Kidney epithelial cell (primary cell): ENCODE results near the gene FCN2. TPM values are rescaled to one million over a fixed set of nuclear protein-coding genes. Genes with fewer than 3 reads are reported as not detected.

ENCODE experiments used
- DNase-seq: peaks from one replicate; pipeline ENCODE4 v3.0.0-alpha.2; 2010; ENCODE audit warnings: low read depth
- H3K27me3 ChIP-seq: 2 replicates; pipeline ENCODE4 v1.6.0; 2011; ENCODE audit warnings: low read length; ENCODE audit not compliant: control insufficient read depth, insufficient read depth
- H3K36me3 ChIP-seq: 2 replicates; pipeline ENCODE4 v1.5.1; 2011; ENCODE audit warnings: low read length; ENCODE audit not compliant: control insufficient read depth, insufficient read depth
- H3K4me3 ChIP-seq: 2 replicates; pipeline ENCODE4 v1.5.1; 2011; ENCODE audit warnings: low read depth, mild to moderate bottlenecking, control low read depth, low read length
- total RNA-seq: library from RNA; depleted of rRNA; stranded (reverse); fragments of >200 nt; gene quantifications from 2 replicates; pipeline ENCODE4 v1.2.3, GENCODE V29; 2015
- TF ChIP-seq, protein P1 (sequence below): IDR thresholded peaks from 2 replicates; pipeline ENCODE4 v1.5.1; 2011; ENCODE audit warnings: mild to moderate bottlenecking, moderate library complexity, low read length, control low read depth, inconsistent platforms; ENCODE audit not compliant: insufficient read depth, poor library complexity, severe bottlenecking

The FCN2 gene
- total RNA-seq, 1 donor from 2014 or later, result not detected

DNA sequence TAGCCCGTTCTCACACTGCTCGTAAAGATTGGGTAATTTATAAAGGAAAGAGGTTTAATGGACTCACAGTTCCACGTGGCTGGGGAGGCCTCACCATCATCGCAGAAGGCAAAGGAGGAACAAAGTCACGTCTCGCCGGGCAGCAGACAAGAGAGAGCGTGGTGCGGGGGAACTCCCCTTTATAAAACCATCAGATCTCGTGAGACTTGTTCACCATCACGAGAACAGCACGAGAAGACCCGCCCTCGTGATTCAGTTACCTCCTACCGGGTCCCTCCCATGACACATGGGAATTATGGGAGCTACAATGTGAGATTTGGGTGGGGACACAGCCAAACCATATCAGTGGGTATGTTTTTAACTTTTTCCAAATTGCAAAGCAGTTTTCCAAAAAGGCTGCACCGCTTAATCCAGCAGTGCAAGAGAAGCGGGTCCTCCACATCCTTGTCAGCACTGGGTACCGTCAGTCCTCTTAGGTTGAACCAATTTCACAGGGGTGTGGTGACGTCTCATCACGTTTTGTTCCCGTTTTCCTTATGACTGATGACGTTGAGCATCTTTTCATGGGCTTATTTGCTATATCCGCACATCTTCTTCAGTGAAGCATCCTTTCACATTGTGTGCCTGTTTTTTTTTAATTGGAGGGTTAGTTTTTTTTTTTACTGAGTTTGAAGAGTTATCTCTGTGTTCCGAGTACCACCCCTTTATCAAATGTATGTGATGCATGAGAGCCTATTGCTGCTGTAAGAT, 8.0 kb upstream of the FCN2 start:
- TF ChIP-seq, protein P1, sequence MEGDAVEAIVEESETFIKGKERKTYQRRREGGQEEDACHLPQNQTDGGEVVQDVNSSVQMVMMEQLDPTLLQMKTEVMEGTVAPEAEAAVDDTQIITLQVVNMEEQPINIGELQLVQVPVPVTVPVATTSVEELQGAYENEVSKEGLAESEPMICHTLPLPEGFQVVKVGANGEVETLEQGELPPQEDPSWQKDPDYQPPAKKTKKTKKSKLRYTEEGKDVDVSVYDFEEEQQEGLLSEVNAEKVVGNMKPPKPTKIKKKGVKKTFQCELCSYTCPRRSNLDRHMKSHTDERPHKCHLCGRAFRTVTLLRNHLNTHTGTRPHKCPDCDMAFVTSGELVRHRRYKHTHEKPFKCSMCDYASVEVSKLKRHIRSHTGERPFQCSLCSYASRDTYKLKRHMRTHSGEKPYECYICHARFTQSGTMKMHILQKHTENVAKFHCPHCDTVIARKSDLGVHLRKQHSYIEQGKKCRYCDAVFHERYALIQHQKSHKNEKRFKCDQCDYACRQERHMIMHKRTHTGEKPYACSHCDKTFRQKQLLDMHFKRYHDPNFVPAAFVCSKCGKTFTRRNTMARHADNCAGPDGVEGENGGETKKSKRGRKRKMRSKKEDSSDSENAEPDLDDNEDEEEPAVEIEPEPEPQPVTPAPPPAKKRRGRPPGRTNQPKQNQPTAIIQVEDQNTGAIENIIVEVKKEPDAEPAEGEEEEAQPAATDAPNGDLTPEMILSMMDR, result no peak

GRCh38 chr9:134875371-134875770, 5.2 kb upstream of the FCN2 start:
- Histone ChIP-seq H3K27me3 (no peaks in the 10 kb centered on the region), H3K4me3 (no peak overlapping the region), H3K36me3 (no peaks in the 10 kb centered on the region)
- TF ChIP-seq, protein P1, result no peak
- DNase-seq, result no peak

More for the DNA sequence above, 8.0 kb upstream of the FCN2 start:
- H3K27me3 ChIP-seq, result no peaks in the 10 kb centered on the region
- H3K4me3 ChIP-seq, result no peak overlapping the region
- DNase-seq, result no peak
- no peaks in the 10 kb centered on the region for H3K36me3 ChIP-seq

DNA sequence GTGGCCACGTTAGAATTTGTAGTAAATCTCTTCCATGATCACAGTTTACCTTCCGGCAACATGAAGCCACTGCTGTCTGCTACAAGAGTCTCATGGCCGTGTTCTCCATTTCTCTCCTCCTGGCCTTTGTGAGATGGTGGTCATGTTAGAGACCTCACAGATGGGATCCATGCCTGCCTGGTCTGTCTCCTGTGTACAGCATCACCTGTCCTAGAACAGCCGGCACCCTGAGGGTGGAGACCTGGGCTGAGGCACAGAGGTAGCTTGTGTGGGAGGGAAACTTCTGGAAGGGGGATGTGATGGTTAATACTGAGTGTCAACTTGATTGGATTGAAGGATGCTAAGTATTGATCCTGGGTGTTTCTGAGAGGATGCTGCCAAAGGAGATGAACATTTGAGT, 3.1 kb upstream of the FCN2 start:
- no peak for DNase-seq
- Histone ChIP-seq H3K4me3 (no peak overlapping the region), H3K36me3 (no peaks in the 10 kb centered on the region), H3K27me3 (no peaks in the 10 kb centered on the region)
- TF ChIP-seq, protein P1, result no peak

DNA sequence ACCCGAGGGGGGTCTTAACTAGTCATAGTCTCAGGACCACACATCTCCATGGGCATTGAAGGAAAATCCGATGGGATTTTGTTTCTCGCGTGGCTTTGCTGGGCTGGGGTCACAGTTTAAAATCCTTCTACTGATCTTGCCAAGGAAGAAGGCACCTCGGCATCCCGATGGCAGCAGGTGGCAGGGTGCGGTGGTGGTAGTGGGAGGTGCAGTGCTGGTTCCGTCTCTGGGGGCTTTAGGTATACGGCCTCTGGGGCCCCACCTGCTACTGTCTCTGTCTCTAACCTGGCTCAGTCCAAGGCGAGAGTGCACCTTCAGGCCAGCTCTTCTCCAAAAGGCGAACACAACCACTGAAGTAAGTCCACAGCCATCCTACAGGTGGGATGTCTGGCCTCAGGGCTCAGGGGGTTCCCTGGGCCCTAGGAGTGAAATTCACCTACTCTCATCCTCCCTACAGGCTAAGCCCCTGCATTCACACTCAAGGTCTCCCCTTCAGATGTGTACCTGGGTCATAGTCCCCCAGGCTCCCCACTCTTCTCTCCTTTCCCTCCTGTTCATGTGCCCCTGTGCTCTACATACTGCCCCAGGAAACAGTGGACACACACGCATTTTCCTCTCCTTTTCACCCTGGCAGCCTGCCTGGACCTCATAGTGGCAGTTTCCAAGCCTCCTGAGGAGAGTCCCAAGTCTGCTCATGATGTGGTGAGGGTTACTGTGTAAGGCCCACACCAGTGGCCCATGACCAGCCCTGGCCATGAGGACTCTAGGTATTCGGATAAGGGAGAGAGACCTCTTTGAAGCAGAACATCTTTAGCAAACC, 736 bp upstream of the FCN2 start:
- no peaks in the 10 kb centered on the region for H3K27me3 ChIP-seq
- DNase-seq, result no peak
- H3K4me3 ChIP-seq, result no peak overlapping the region
- TF ChIP-seq, protein P1, result no peak
- no peaks in the 10 kb centered on the region for H3K36me3 ChIP-seq

GRCh38 chr9:134881313-134881670, 682 bp downstream of the FCN2 start:
- H3K36me3 ChIP-seq, result no peaks in the 10 kb centered on the region
- TF ChIP-seq, protein P1, result no peak
- DNase-seq, result no peak
- H3K27me3 ChIP-seq, result no peaks in the 10 kb centered on the region
- H3K4me3 ChIP-seq, result no peak overlapping the region
